GM21717 (cell line): ENCODE results near the gene TRIM29.
"Not testable (repeated sequence)": the region's sequence is repeated elsewhere in the genome, so short reads cannot be mapped to it uniquely, and the experiment has no call there.

Experiments used
- ATAC-seq: cut with Tn5 transposase; IDR thresholded peaks from one replicate; pipeline ENCODE4 v1.9.1; 2021; ENCODE audit warnings: mild to moderate bottlenecking, moderate library complexity; ENCODE audit not compliant: unreplicated experiment

Gene TRIM29

DNA sequence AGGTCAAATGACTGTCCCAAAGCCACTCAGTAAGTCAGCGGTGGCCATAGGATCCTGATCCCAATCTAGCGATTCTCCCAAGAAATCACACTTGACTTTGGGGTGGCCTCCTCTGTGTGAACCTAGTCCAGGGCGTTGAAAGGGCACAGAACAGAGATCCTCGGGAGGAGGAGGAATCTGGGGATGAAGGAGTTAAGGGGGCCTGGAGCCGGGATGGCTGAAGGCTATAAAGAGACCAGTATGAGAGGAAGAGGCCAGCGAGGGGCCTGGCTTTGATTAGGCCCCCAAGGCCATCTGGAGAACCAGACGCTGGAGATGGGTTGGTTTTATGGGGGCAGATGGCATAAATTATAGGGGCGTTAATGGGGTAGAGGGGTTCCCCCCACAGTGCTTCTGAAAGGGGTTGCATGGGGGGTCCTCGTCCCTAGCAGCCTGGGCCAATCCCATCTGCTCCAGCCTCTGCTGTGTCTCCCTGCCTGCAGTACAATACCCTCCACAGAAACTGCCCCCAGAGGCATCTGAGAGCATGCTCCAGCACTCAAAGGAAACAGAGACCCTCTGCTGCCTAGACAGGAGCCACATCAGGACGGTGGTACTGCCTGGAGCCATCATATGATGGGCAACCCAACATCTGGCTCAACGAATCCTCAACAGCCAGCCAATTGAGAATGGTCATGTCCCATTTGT, 35.2 kb upstream of the TRIM29 start:
- ATAC-seq, result no peak

DNA sequence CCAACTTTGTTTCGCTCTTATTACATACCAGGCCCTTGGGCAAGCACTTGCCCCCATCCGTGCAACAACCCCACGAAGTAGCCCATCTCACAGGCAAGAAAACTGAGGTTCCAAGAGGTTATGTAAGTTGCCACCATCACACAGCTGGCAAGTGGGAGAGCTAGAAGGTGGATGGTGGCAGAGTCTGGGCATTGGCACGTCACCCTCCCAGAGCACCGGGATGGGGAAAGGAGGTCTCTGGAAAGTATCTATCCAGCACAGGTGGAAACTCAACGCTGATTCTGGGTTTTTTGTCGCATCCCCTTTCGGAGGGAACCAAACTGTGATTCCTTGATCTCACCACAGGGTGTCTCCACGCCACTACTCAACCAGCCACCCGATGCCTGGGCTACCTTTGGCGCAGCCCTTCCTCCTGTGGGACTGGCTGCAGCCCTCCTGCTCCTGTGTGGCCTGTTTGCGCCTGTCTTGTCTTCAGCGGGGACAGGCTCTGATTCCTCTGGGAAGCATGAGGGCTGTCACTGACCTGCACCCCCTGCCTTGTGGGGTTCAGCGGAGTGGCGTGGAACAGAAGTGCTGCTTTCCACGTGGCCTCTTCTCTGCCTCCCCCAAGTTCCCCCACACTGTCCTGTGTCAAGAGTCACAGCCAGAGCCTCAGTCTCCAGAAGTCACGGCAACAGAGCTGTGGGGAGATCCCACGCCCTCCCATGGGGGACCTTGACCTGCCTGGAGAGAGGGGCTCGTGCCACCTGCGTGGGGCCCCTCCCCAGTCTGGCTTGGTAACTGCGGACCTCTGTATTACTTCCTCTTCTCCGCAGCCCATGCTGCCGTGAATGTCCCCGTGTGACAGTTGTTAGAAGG, 34.4 kb upstream of the TRIM29 start:
- peak; percentile 66 for ATAC-seq

GRCh38 chr11:120170741-120171261, 32.9 kb upstream of the TRIM29 start:
- ATAC-seq, result no peak

- no peak for ATAC-seq
Measured at GRCh38 chr11:120169981-120170698, 32.2 kb upstream of the TRIM29 start.

- no peak for ATAC-seq
Measured at GRCh38 chr11:120168960-120169681, 31.2 kb upstream of the TRIM29 start.

DNA sequence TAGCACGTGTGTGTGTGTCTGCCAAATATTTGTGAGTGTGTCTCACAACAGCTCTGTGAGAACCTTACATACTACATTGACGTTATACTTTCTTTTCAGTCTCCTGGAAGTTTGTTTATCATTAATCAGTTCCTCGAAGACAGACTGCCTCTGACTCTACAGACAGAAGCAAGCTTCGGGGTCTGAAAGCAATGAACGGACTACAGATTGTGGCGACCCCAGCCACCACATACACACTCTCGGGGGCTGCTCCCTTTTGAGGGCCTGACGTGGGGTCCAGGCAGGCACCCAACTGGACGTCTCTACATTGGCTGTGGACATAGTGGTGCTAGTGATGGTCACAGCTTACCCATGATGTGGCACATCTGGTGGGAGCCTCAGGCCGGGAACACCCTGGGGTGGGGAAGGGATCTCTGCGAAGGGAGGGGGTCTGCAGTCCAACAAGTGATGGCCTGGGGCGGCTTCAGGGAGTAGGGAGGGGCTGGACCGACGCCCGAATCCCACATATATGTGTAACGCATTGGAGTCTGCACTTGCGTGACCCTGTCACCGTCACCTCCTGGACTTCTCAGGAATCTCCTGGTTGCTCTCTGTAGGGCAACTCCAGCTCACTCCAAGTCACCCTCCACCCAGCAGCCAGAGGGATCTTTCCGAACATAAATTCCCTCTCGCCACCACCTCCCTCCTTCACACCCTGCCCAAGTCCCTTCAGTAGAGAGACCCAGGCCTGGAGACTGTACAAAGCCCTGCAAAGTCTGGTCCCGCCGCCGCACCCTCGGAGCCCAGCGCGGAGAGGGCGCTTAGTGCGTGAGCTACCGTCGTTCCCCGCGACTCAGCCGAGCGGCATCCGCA, 30.4 kb upstream of the TRIM29 start:
- ATAC-seq, result no peak

DNA sequence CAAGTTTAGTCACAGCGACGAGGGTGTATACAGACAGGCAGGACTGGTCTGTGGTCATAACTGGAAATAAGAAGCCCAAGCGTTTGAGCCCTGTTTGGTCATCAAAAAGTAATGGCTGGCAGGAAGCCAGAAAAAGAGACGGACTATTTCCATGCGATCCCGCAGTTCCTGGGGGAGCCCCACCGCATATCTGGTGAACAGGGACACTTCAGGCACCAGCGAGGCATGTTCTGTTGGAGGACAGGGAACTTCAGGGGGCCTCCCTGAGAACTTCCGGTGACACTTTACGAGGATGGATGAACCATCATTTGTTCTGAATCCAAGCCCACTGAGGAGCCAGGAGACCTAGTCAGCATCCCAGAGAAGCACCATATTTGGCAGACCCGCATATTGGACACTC, 29.7 kb upstream of the TRIM29 start:
- no peak for ATAC-seq

DNA sequence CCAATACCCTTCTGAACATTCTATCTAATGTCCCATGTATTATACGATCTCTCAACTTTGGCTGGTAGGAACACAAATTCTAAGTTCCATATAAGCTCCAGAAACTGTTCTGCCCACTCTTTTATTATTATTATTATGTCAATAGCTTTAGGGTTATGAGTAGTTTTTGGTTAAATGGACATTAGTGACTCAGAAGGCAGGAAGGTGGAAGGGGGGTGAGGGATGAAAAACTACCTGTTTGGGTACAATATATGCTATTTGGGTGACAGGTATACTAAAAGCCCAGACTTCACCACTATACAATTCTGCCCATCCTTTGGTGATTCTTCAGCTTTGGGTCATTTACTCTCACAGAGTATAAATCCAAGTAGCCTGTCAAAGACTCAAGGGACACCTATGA, 22.5 kb upstream of the TRIM29 start:
- no peak for ATAC-seq

- no peak for ATAC-seq
Measured at GRCh38 chr11:120153221-120153620, 15.3 kb upstream of the TRIM29 start.

- no peak for ATAC-seq
Measured at GRCh38 chr11:120151536-120151935, 13.6 kb upstream of the TRIM29 start.

GRCh38 chr11:120149246-120149645, 11.3 kb upstream of the TRIM29 start:
- no peak for ATAC-seq

DNA sequence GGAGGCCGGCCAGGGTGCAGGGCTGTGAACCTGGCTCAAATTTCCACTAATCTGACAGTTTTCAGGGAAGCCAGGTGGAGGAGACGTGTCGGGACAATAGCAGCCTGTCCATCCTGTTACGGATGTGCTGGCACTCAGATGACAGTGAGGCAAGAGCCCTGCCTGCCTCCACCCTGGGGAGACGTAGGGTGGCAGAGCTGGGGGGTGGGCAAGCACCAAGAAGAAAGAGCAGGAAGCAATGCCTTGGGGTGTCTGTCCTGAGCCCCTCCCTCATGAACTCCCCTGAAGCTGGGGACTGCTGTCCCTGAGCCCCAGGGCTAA, 10.0 kb upstream of the TRIM29 start:
- no peak for ATAC-seq

- no peak for ATAC-seq
Measured at GRCh38 chr11:120147094-120147949, 9.4 kb upstream of the TRIM29 start.

DNA sequence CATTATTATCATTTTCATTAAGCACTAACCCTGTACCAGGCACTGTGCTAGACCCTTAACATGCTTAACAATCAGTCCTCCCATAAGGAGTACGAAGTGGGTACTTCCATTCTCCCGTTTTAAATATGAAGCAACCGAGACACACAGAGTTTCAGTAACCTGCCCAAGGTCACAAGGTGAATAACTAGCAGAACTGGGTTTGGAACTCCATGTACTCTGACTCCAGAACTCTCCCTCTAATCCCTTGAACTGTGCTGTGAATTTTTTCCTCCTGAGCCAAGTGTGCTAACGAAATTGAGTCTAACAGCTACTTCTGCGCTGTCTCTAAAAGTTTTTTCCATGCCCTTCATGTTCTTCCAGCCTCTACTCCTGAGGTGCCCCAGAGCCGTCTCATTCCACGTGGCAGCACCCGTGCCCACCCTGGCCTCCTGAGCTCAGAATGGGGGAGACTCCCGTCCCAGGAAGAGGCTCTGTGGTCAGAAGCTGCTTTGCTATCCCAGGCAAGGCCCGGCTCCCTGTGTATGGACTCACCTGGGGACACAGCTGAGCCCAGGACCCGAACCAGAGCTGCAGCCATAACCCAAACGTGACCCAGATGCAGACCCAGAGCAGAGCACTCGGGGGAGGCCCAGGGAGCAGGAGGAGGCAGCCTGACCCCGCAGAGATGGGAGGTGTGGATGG, 8.6 kb upstream of the TRIM29 start:
- ATAC-seq, result no peak

- ATAC-seq, result no peak
Measured at GRCh38 chr11:120144501-120144900, 6.6 kb upstream of the TRIM29 start.

- not testable (repeated sequence) for ATAC-seq
Measured at GRCh38 chr11:120143472-120143871, 5.6 kb upstream of the TRIM29 start.

- no peak for ATAC-seq
Measured at GRCh38 chr11:120142441-120143100, 4.7 kb upstream of the TRIM29 start.
